CD1c-positive myeloid dendritic cell (primary cell): ENCODE data around the gene MBL2.
A peak's percentile ranks its signal among the peaks of the same experiment; 100 is the strongest.

Experiments
- DNase-seq: peaks from one replicate; pipeline ENCODE4 v3.0.0-alpha.2; 2016; ENCODE audit errors: extremely low spot score

MBL2 gene

GRCh38 chr10:52740913-52741675, 31.5 kb downstream of the MBL2 start:
- peak; percentile 53 for DNase-seq

GRCh38 chr10:52740155-52740549, 32.4 kb downstream of the MBL2 start:
- no peak for DNase-seq

GRCh38 chr10:52739380-52740154, 33.0 kb downstream of the MBL2 start:
- DNase-seq = no peak

- DNase-seq = no peak
These were observed 33.6 kb downstream of the MBL2 start for GRCh38 chr10:52738951-52739350.

- DNase-seq = peak; percentile 10
These were observed 43.1 kb downstream of the MBL2 start for GRCh38 chr10:52729271-52730104.

- no peak for DNase-seq
These were observed 52.6 kb downstream of the MBL2 start for GRCh38 chr10:52720018-52720417.
